Measurements from ENCODE around the gene IL1RN. TPM values are rescaled to one million over a fixed set of nuclear protein-coding genes. Genes with fewer than 3 reads are reported as not detected.

IL1RN gene
- polyA plus RNA-seq, 1 of the 3 experiments (the other 2 are of a cell fraction) = not detected

GRCh38 chr2:113089916-113090315, 37.5 kb upstream of the IL1RN start:
- no peaks in the 10 kb centered on the region for H3F3A ChIP-seq (replicated peaks; ENCODE audit: insufficient read depth)
- H4K20me1 ChIP-seq (ENCODE audit: insufficient read depth) = no peaks in the 10 kb centered on the region
- no peaks in the 10 kb centered on the region for H3K9me2 ChIP-seq
- no peaks in the 10 kb centered on the region for H3K79me2 ChIP-seq (ENCODE audit: insufficient read depth)
- H3K4me2 ChIP-seq = no peak overlapping the region
- CTCF ChIA-PET = interaction anchor here (0.6 to 2.4 kb wide), 2 partner anchors 10 to 109 kb away, joined by 3 to 9 read pairs; no protein-coding TSS in a partner anchor
- TF ChIP-seq TCF12 (IDR thresholded peaks at IDR 0.05) = no peak
- TF ChIP-seq RFX5 (IDR thresholded peaks at IDR 0.05; ENCODE audit: low read length) = no peak
- TF ChIP-seq USF2 (IDR thresholded peaks at IDR 0.05; ENCODE audit: borderline replicate concordance, low read depth, low read length) = no peak
- TF ChIP-seq TEAD4 (IDR thresholded peaks at IDR 0.05; ENCODE audit: borderline replicate concordance, insufficient read depth) = no peak
- no peak for TF ChIP-seq SMC3 (IDR thresholded peaks at IDR 0.05; ENCODE audit: low read depth, low read length)
- TF ChIP-seq REST (IDR thresholded peaks at IDR 0.05; ENCODE audit: low read depth, low read length) = no peak
- no peak for TF ChIP-seq SIN3A (IDR thresholded peaks at IDR 0.05; ENCODE audit: borderline replicate concordance, low read depth, low read length)
- no peak for TF ChIP-seq JUND (IDR thresholded peaks at IDR 0.05)
- TF ChIP-seq MXI1 (IDR thresholded peaks at IDR 0.05; ENCODE audit: low read depth, low read length) = no peak
- TF ChIP-seq RAD21 (IDR thresholded peaks at IDR 0.05; ENCODE audit: low read length) = no peak
- TF ChIP-seq FOSL2 (IDR thresholded peaks at IDR 0.05; ENCODE audit: borderline replicate concordance, low read depth) = no peak
- TF ChIP-seq PBX3 (IDR thresholded peaks at IDR 0.05) = no peak
- TF ChIP-seq NRF1 (IDR thresholded peaks at IDR 0.05; ENCODE audit: low read depth, low read length) = no peak
- TF ChIP-seq RCOR1 (IDR thresholded peaks at IDR 0.05; ENCODE audit: low read length) = no peak
- TF ChIP-seq MEF2A (IDR thresholded peaks at IDR 0.05; ENCODE audit: borderline replicate concordance, low read depth) = no peak
- TF ChIP-seq POLR2AphosphoS5 (IDR thresholded peaks at IDR 0.05; ENCODE audit: low read depth, low read length) = no peak
- TF ChIP-seq CTCF (IDR thresholded peaks at IDR 0.05) = no peak
- no peak for TF ChIP-seq YY1 (IDR thresholded peaks at IDR 0.05; ENCODE audit: low read depth)
- H3K4me1 ChIP-seq (ENCODE audit: control insufficient read depth in 1 of 2, insufficient read depth in 2 of 2, low read depth in 1 of 2, low read length in 1 of 2) = no peaks in the 10 kb centered on the region
- no peak overlapping the region for H3K27ac ChIP-seq (ENCODE audit: low read depth in 2 of 2, low read length in 1 of 2)
- no peak for DNase-seq
- no peak overlapping the region for H2AFZ ChIP-seq (ENCODE audit: low read depth)
- no peaks in the 10 kb centered on the region for H3K9me3 ChIP-seq
- POLR2A ChIA-PET = no interaction called here
- no peak overlapping the region for H3K4me3 ChIP-seq (ENCODE audit: low read depth in 2 of 2, low read length in 1 of 2)
- H3K36me3 ChIP-seq (replicated peaks in 1 of 2; ENCODE audit: control insufficient read depth in 1 of 2, insufficient read depth in 2 of 2, low read length in 1 of 2) = no peaks in the 10 kb centered on the region
- H3K9ac ChIP-seq = no peak overlapping the region
- no peaks in the 10 kb centered on the region; the same call in 1 of the 2 replicates for H3K27me3 ChIP-seq (ENCODE audit: insufficient read depth)

Measured in SK-N-SH (cell line).